A549 (cell line): Measurements from ENCODE around the gene KCNQ1.

ENCODE experiments used
- CTCF ChIP-seq: fragments of >200 bp; sonication (Bioruptor Twin); formaldehyde crosslinking; IDR thresholded peaks from 3 replicates; pipeline ENCODE4 v1.5.1; 2016
- MYC ChIP-seq: IDR thresholded peaks from 2 replicates; pipeline ENCODE4 v1.6.1; 2012; ENCODE audit warnings: mild to moderate bottlenecking, inconsistent platforms, low read length, improper control_type of control experiment, borderline replicate concordance
- POLR2A ChIP-seq: IDR thresholded peaks from 2 replicates; pipeline ENCODE4 v1.6.1; 2012; ENCODE audit warnings: mild to moderate bottlenecking, low read length

- TF ChIP-seq MYC (no peak), POLR2A (no peak), CTCF (no peak)
Observed at GRCh38 chr11:2409126-2409525, 35.7 kb upstream of the KCNQ1 start.
